ENCODE results near the gene LRRC71.

GRCh38 chr1:156931974-156932710, 11.7 kb downstream of the LRRC71 start:
- TF ChIP-seq, protein P1, sequence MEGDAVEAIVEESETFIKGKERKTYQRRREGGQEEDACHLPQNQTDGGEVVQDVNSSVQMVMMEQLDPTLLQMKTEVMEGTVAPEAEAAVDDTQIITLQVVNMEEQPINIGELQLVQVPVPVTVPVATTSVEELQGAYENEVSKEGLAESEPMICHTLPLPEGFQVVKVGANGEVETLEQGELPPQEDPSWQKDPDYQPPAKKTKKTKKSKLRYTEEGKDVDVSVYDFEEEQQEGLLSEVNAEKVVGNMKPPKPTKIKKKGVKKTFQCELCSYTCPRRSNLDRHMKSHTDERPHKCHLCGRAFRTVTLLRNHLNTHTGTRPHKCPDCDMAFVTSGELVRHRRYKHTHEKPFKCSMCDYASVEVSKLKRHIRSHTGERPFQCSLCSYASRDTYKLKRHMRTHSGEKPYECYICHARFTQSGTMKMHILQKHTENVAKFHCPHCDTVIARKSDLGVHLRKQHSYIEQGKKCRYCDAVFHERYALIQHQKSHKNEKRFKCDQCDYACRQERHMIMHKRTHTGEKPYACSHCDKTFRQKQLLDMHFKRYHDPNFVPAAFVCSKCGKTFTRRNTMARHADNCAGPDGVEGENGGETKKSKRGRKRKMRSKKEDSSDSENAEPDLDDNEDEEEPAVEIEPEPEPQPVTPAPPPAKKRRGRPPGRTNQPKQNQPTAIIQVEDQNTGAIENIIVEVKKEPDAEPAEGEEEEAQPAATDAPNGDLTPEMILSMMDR (IDR thresholded peaks at IDR 0.05), result no peak
- TF ChIP-seq POLR2A (IDR thresholded peaks at IDR 0.05) (no peak), EP300 (IDR thresholded peaks at IDR 0.05) (no peak)
